Stimulated activated CD4-positive, alpha-beta T cell treated with anti-CD3 and anti-CD28 coated beads, Interleukin-2, amount 100 ng/mL, for 4 hours (primary cell): ENCODE measurements around the gene LIPC.

Experiments used
- DNase-seq: peaks from one replicate; pipeline ENCODE4 v3.0.0-alpha.2; 2020; ENCODE audit warnings: low read depth

The LIPC gene

DNA sequence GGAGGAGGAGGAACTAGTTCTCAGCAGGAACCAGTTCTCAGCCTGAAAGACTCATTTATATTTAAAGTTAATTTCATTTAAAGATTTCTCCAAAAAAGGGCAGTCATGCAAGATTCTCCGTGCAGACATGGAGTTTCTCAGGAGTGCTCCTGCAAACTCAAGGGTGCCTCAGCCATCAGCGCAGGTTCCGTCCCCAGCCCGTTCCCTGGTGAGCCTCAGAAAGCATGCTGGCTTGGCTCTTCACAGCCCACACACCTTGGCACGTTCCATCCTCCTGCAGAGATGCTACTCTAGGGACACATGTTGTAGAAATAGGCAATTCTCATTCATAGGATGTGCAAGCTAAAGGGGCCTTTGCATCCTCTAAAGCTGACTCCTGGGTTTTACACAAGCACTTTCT is 123.0 kb downstream of the LIPC start:
- DNase-seq = no peak

DNA sequence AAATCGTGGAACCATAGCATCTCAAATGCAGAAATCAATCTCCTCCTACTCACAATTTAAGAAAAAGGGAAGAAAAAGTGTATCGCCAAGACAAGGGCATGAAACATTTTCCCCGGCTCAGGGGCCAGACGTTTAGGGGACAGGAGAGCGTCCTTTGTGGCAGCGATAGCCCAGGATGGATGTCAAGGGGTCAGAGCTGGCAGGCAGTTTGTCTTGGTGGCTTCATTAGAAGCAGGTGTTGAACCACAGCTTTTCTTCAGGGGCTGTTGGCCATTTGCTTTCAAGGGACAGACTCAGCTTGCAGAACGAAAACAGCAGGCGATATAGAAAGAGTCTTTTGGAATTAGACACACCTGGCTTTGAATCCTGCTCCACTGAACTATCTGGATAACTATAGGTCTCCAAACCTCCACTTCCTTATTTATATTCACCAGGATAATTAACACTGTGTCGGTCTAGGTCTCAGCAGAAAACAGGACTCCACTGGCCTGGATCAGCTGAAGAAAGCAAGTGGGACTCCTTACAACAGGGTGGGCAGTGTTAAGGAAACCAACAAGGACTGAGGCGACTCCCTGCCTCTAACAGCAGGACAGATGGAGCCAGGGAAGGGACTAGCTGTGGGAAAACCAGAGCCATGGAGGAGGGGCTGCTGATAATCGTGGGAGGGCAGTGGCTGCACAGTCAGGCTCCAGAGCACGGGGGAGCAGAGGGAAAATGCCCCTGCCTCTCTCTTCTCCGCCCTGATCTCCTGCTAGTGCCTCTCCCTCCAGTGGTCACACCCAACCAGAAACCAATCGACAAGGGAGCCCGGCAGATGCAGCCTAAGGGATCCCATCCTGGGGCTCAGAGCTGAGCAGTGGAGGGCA is 123.6 kb downstream of the LIPC start:
- DNase-seq = no peak

DNA sequence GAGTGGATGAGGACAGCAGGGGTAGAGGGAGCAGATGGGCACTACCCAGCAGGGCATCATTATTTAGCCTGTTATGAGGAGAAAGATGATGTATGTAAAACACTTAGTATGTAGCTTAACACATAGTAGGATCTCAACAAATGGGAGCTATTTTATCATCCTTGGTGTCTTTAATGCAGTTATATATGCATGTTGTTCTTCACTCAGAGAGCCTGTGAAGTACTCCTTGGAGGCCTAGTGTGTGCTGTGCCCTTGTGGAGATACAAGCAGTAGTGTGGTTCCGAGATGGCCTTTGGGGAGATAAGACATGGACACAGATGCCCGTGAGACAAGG is 124.2 kb downstream of the LIPC start:
- DNase-seq = no peak

DNA sequence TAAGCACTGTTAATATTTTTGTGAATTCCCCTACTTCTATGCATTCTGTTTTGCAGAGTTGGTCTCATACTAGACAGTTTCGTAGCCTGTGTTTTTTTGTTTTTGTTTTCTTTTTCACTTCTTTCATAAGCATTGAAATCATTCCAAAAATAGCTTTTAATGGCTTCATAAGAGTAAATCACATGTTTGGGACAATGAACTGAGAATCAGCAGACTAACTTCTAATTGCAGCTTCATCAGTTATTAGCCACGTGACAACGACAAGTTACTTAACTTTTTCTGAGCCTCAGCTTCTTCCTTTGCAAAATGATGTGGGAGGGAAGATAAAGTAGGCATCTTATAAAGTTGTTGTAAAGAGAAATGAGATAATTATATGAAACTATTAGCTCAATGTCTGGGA is 124.8 kb downstream of the LIPC start:
- DNase-seq = no peak

DNA sequence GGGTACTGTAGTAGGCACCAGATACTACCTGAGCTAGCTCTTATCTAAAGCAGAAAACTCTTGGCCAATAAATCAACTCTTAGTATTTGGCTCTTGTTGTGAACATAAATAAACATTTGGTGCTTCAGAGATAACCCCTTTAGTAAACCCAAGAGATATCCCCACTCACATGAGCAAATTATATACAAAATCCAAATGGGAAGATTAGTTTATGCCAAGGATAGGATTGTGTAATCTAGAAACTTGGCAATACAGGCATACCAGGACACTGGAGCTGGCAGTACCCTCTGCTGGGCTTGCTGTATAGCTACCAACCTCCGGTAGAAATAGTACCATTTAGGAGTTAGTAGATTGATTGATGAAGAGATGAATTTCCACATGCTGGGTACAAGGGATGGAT is 127.0 kb downstream of the LIPC start:
- no peak for DNase-seq

DNA sequence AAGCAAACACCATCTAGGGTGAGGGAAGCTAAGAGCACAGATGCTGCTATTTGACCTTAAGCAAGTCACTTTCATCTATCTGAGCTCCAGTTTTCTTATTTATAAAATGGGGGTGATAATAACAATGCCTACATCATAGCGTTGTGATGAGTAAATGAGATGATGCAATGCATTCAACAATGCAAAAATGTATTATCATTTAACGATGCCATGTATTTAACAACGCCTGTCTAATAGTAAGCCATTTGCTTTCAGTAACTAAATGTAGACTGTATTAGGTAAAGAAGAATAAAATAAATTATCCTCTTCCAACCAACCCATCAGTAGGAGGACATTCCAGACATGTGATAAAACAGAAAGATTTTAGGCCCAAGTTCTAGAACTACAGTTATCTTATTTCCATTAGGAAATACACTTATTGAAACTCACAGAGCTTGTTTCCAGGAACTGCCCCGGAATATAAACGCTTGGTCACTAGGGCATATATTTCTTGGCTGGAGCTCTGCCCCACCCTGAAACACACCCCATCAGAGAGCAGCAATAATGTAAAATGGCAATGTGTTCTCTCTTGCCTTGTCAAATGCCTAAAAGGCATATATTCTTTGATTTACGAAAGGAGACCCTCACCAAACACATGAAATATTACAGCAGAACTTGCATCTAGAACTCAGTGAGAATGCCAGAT is 128.3 kb downstream of the LIPC start:
- no peak for DNase-seq

DNA sequence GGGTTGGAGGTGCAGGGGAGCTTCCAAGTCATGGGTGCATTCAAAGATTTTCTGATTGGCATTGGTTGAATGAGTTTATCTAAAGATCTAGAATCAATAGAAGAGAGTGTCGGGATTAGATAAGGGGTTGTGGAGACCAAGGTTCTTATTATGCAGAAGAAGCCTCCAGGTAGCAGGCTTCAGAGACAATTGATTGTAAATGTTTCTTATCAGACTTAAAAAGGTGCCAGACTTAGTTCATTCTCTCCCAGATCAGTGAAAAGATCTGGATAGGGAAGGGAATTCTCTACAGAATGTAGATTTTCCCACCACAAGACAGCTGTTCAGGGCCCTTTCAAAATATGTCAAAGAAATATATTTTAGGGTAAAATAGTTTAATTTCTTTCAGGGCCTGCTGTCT is 129.5 kb downstream of the LIPC start:
- no peak for DNase-seq

DNA sequence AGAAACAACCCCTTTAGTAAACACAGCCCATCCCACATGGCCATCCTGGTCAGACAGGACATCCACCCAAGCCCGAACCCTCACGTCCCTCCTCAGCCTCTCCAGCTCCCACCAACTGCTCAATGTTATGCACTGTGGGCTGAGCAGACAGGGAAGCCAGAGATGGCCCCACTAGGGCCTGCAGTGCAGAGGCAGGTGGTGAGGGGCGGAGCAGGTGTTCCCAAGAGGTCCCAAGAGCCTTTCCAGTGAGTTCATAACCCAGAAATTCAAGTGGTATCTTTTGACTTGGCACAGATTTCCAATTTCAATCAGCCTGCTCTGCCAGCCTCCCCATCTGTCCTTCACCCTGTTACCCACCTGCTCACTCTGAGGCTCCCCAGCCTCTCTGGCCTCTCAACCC is 130.3 kb downstream of the LIPC start:
- no peak for DNase-seq

DNA sequence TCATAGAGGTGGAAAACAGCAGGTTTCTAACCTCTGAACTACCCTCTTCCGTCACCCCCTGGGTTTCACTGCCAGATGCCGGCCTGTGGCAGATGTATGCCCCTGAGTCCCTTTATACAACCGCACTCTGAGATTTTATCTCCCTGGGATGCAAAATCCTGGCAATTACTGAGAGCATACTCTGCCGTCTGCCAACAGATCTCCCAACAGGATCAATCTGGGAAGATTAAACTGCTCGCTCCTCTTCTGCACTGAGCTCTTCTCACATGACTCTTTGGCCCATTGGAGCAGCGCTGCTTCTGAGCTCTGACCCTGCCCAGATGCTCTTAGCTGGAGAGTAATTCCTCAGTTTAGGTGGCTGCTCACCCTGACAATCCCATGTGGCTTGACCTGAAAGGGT is 133.2 kb downstream of the LIPC start:
- DNase-seq = no peak

DNA sequence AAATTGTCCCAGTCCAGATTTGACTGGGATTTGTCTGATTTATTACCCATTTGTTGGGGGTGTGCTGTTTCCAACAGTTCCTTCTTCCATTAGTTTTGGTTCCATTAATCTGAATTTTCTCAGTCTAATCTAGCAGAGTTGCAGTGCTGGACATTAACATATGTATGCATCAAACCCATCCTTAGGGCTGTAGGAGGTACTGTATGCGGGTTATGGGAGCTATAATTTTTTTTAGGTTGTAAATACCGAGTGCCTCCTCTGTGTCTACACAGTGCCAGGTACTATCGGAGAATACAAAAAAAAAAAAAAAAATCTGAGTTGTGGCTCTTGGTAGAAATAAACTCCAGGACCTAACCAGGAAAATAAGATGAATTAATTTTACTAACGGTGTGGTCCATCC is 133.8 kb downstream of the LIPC start:
- no peak for DNase-seq

DNA sequence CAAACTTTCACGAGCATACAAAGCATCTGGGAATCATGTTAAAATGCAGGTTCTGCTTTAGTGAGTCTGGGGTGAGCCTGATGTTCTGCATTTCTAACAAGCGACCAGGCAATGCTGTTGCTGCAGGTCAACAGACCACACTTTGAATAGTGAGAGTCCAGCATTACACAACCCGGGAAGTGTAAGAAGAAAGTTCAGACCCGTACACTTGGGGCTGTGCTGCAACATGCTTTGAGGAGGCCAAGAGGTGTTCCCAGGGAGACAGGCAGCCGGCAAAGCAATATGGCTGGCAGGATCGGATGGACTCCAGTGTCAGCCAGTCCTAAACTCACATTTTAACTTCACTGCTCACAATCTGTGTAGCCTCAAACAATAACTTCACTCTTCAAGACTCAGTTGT is 134.2 kb downstream of the LIPC start:
- DNase-seq = no peak

DNA sequence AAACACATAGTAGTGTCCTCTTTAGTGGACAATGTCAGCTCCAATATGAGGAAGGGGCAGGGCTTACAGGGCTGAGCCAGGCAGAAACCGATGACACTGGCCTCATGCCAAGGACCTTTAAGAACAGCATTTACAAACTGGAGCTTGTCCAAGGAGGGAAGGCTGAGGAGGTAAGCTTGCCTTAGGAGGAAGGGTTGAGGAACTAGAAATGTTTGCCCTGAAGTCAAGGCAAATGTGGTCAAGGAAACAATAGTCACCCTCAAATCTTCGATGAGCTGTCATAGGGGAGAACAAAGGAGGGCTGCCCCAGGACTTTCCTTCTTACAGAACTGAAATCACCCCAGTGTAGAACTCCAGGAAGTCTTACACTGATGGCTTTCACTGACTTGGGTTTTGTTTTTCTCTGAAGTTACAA is 136.4 kb downstream of the LIPC start:
- DNase-seq = no peak

DNA sequence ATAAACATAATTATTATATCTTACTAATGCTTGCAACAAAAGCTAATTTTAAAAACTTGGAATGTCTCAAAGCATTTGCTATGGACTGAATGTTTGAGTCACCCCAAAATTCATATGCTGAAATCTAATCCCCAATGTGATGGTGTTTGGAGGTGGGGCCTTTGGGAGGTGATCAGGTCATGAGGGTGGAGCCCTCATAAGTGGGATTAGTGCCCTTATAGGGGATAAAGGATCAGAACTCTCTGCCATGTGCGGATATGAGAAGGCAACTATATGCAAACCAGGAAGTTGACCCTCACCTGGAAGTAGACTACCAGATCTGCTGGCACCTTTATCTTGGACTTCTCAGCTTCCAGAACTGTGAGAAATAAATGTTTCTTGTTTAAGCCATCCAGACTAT is 137.7 kb downstream of the LIPC start:
- DNase-seq = no peak

DNA sequence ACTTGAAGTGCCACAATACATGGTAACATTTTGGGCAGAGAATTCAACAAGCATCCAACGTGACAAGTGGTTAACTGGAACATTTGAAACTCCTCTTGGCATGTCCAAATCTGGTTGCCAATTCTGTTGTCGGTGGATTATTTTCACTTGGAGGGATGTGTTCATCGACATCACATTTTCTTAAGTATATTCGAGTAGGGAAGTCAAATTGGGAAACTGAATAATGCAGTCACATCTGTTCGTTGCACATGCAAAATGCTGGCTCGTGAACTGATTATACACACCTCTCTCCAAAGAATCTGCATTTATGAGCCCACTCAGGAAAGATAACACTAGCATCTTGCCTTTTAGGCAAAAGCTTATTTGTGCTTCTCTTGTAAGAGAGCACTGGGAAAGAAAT is 139.7 kb downstream of the LIPC start:
- DNase-seq = no peak

DNA sequence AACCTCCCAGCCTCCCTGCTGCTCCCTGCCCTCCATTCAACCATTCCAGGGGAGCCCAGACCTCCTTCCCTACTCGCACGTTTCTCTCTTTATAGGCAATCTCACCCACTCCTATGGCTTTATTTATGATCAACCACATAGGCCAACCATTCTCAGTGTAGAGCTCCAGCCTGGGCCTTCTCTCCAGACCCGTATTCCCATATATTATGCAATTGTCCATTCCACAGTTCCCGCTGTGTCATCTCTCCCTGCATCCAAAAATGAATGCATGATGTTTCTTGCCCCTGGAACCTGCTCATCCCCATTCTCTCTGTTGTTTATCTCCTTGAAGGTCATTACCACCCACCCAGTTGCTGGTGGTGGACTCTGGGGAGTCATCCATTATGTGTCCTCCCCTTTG is 140.7 kb downstream of the LIPC start:
- no peak for DNase-seq

DNA sequence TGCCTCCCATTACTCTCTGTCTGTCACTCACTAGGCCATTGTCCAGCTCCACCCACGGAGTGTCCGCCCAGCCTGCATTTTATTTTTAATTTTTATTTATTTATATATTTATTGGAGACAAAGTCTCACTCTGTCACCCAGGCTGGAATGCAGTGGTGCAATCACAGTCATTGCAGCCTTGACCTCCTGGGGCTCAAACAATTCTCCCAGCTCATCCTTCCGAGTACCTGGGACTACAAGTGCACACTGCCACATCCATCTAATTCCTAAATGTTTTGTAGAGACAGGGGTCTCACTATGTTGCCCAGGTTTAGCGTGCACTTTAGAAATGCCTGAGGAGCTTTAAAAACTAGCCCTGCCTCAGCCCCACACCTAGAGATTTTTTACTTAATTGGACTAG is 141.5 kb downstream of the LIPC start:
- no peak for DNase-seq

DNA sequence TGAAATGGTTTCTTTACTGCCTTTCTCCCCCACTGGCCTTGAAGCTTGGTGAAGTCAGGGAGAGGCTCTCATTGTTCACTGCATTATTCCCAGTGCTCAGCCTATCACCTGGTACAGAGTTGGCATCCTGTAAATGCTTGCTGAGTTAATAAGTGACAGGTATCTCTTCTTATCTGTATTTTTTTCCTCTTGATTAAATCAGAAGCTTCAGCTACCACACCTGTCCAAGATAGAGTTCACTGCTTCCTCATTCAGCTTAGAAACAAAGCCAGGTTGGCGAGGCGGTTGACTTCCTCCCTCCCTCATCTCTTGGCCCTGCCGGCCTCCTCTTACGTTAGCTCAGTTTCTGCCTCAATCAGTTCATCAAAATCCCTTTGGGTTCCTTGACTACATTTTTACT is 142.8 kb downstream of the LIPC start:
- DNase-seq = no peak

DNA sequence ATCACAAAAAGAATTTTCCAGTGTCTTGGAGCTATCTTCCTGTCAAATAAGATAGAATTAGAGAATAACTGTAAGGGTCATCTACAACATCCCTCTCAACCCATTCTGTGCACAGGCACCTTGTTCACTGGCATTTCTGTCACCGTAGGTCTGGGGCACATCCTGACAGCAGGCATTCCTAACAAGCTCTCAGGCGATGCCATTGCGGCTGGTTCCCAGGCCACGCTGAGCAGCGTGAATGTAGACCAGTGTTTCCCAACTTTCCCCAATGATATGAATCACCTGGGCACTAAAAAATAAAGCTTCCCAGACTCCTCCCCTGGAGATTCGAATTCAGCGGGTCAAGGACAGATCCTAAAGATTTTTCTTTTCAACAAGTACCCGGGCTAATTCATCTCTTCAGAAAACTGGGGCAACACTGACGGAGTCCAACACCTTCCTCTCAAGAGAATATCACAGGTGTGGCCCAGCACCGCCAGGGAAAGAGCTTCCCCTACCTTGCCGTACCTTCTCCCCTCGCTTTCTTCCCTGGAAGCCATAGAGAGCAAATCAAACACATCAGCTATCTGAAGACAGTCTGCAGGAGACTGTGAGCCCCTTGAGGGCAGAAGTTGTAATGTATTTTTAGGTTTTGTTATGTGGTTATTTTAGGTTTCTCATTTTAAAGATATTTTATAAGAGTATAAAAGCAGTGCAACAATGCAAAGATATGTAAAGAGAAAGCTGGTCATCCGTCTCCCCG is 143.4 kb downstream of the LIPC start:
- no peak for DNase-seq

DNA sequence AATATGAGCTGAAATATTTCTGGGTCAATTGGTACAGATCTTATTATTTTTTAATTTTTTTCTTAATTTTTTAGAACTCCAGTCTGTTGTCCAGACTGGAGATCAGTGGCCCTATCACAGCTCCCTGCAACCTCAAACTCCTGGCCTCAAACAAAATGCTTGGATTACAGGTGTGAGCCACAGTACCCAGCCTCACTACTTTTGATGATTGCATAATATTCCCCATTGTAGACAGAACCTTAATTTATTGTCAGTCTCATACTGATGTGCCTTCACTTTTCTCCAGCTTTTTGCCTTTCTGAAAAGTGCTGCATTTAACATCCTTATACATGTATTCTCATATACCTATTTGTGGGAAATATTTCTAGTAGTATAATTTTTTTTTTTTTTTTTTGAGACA is 144.9 kb downstream of the LIPC start:
- DNase-seq = no peak

DNA sequence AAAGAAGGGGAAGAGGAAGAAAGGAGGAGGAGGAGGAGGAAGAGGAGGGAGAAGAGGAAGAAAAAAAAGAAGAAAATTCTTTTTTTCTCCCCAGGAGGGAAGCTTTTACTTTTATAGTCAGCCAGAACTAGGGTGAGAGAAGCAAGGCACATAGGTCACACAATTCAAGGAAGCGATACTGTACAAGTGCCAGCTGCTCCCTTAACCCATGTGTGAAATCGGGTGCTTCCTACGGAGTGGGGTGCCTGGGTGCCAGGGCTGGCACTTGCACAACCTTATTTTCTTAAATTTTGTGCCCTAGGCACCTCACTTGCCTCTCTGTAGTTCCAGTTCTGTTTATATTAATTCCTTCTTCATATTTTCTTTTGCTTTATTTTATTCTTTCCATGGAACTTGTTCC is 150.4 kb downstream of the LIPC start:
- no peak for DNase-seq

DNA sequence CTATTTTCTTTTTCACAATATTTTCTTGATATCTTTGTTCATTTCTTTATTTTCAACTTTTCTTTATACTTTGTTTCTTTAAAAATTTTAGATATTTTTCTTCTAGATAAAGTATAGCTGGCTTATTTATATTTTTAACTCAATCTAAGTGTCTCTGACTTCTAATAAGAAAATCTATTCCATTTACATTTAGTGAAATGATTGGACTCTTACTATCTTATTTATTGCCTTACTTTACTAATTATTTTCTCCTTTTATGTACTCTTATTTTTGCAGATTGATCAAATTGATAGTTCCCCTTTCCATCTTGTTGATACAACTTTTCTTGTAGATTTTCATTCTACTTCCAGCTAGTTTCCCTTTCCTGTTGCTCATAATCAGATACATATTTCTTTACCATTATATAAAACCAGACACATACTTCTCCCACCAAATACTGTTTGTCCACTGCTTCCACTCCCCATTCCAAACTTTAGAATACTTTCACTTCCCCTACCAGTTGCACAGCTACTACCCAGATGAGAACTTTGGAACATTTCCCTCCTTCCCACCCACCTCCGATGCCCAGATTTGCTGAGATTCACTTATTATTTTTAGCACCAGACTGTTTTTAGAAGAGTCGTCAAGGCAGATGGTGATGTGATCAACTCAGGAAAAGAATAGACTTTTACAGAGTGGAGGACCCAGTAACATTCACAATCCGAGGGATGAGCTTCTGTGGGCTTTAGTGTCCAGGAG is 151.5 kb downstream of the LIPC start:
- DNase-seq = no peak

DNA sequence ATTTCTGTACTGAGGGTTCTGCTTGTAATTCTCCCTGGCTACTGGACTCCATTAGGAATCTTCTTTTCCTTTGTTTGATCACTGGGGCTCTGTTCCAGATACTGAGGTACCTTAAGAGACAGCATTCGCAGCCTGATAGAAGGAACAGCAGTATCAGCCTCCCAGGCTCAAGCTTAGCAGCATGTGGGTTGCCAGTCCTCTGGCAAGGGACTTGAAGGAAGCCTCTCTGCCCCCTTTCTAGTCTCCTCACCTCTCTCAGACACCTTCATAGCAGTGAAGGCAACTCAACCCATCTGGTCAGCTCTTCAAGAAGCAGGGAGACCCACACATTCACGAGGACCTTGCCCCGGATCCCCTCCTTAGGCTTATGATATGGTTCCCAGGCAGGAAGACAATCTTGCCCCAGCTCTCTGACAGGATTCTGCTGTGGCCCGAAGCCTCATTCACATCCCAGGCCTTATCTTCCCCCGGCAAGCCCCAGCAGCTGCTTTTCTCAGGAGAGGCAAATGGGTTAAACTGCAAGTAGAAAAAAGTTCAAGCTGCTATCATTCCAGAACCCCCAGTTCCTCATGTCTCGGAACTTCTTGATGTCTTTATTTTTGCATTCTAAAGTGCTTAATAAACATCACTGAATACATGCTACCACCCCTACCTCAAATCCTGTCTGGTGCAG is 153.1 kb downstream of the LIPC start:
- DNase-seq = no peak
